Measurements from ENCODE around the gene GULP1.
A peak's percentile ranks its signal among the peaks of the same experiment; 100 is the strongest.
"Not testable (repeated sequence)": the region's sequence is repeated elsewhere in the genome, so short reads cannot be mapped to it uniquely, and the experiment has no call there.

GULP1 gene

DNA sequence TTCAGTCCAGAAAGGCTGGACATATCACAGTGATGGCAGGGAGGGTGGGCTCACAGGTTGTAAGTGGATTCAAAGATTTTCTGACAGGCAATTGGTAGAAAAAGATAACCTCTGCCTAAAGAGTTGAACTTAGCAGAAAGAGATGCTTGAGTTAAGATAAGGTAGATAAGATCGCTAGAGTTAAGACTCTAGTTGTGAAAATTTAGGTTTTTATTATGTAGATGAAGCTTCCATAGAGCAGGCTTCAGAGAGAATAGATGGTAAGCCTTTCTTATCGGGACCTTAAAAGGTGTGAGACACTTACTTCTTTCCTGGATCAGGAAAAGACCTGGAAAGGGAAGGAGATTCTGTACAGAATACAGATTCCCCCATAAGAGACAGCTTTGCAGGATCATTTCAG lies 134.4 kb downstream of the GULP1 start:
- DNase-seq (ENCODE audit: low spot score), result no peak

GRCh38 chr2:188430705-188431104 lies 139.0 kb downstream of the GULP1 start:
- no peak for DNase-seq (ENCODE audit: low spot score)

GRCh38 chr2:188434018-188434417 lies 142.3 kb downstream of the GULP1 start:
- DNase-seq (ENCODE audit: low spot score), result no peak

- no peak for DNase-seq (ENCODE audit: low spot score)
These were observed 143.4 kb downstream of the GULP1 start for GRCh38 chr2:188435115-188435514.

- no peak for DNase-seq (ENCODE audit: low spot score)
These were observed 145.9 kb downstream of the GULP1 start for GRCh38 chr2:188437537-188437936.

DNA sequence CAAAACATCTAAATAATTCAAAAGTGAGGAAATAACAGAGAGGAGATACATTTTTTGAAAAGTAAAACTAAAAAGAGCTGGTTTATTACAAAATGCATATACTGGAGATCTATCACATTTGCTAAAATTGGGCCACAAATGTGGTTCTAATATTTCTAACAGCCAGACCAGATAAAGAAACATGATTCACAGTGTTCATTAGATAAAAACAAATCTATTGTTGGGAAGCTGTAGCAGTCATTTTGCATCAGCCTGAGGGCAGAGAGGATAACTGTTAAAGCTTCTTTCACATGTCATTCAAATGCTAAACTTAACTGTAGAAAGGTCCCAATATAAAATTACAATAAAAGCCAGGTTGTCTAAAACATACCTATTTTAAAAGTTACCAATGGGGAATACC lies 148.3 kb downstream of the GULP1 start:
- no peak for DNase-seq (ENCODE audit: low spot score)

- DNase-seq (ENCODE audit: low spot score), result no peak
These were observed 149.2 kb downstream of the GULP1 start for GRCh38 chr2:188440849-188441248.

DNA sequence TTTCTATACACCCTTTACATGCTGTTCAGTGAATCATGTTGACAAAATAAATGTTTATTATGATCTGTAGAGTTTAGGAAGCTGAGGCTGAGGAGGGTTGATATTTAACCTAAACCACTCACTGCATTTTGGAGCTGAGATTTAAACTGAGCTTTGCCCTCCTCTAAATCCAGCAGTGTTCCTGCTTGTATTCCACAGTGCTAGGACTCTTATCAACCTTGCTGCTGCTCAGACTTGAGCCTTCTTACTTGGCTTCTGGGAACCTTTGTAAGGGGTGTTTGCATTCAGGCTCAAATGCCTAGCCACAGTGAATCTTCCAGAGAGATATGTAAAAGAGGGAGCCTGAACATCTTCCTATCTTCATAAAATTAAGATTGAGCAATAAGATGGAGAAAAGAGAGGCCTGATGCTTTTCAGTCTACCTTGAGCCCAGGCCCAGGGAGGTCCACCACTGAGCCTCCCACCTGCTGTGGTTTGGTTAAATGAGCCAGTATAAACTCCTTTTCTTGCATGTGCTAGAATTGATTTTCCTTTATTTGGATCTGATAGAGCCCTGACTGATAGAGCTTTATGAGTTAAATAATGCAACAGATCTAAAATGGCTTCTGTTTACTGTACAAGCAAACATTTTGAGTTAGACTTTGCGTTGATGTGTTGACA lies 149.7 kb downstream of the GULP1 start:
- DNase-seq (ENCODE audit: low spot score), result no peak

GRCh38 chr2:188443207-188443606 lies 151.5 kb downstream of the GULP1 start:
- DNase-seq (ENCODE audit: low spot score), result no peak

DNA sequence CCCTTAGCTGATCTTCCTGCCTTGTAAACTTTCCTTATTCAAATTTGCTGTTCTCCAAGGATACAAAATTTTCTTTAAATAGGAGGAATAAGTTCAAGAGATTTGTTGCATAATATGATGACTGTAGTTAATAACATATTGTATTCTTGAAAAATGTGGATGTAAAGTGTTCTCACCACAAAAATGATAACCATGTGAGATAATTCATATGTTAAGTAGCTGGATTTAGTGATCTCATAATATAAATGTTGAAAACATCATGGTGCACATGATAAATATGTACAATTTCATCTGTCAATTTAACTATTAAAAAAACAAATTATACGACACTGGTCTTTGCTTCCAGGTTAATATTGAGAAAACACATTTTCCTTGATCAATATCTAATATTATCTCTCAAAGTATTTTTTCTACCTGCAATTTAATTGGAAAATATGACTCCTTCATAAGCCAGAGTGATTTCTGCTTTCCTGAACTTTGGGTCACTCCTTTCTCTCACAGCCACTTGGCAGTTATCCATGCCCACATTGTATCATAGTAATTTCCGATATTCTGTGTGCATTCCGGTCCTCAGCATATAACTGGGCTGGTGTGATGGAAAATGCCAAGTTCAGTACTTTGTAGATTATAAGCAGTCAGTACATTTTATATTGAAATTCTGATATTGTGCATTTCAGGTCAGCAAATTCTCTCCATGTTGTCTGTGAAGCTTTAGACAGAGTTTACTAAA lies 152.6 kb downstream of the GULP1 start:
- DNase-seq (ENCODE audit: low spot score), result no peak

DNA sequence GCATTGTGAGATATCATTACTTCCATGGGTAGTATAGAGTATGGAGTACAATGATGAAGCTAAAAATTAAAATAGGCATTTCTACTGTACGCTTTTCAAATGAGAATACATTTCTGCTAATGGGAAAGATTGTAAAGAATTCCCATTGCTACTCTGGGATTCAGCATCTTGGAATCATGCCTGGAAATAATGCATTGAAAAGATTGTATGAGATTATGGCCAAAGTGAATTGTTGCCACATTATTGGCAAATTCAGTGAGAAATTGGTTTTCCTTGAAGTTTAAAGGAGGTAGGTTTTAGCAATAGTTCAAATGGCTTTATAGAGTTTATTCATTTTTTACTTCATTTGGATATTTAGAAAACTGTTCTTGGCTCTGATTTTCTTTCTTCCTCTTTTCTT lies 157.9 kb downstream of the GULP1 start:
- DNase-seq (ENCODE audit: low spot score), result no peak

DNA sequence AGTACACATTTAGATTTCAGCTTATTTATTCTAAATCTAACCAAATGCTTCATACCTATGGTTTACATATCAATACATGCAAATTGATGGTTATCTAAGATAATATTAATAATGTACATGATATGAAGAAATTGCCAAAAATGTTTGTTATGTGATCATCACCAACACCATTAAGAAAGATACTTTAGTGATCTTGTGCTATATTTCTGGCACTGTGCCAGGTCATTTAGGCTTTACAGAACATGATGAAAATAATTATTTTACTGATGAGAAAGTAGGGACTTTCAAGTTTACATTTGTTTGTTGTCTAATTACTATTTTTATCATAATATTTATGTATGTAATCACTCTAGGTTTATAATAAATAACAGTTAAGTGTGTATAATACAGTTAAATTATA lies 158.3 kb downstream of the GULP1 start:
- DNase-seq (ENCODE audit: low spot score), result no peak

DNA sequence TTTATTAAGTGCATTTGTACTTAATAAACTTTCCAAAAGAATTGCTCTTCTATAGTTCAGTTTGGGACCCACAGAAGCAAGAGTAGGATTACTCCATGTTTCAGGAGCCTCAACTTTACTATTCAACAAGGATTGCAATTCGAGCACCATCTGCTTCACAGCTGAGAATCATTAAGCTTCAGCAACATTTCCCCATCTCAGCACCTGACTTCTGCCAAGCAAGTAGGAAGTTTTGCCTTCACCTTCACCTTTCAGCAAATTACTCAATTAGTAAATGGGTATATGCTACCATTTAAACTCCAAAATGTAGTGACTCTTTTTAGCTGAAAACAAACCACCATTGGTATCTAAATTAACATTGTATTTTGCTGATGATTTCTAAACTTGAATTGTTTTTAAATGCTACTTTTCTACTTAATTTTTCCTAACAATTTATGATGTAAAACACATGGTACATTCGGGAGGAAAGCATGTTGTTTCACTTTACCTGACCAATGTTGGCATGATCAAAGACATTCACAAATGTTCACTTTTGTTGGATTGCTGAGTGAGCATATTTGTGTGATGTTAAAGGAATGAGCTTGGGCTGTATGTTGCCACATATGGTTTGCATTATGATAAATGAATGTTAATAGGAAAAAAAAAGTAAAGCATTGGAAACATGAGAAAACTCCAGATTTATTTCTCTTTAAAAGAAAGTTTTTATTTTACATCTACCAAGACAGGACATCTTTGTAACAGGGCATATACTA lies 159.2 kb downstream of the GULP1 start:
- DNase-seq (ENCODE audit: low spot score), result peak; percentile 21

- DNase-seq (ENCODE audit: low spot score), result no peak
These were observed 160.4 kb downstream of the GULP1 start for GRCh38 chr2:188452084-188452483.

DNA sequence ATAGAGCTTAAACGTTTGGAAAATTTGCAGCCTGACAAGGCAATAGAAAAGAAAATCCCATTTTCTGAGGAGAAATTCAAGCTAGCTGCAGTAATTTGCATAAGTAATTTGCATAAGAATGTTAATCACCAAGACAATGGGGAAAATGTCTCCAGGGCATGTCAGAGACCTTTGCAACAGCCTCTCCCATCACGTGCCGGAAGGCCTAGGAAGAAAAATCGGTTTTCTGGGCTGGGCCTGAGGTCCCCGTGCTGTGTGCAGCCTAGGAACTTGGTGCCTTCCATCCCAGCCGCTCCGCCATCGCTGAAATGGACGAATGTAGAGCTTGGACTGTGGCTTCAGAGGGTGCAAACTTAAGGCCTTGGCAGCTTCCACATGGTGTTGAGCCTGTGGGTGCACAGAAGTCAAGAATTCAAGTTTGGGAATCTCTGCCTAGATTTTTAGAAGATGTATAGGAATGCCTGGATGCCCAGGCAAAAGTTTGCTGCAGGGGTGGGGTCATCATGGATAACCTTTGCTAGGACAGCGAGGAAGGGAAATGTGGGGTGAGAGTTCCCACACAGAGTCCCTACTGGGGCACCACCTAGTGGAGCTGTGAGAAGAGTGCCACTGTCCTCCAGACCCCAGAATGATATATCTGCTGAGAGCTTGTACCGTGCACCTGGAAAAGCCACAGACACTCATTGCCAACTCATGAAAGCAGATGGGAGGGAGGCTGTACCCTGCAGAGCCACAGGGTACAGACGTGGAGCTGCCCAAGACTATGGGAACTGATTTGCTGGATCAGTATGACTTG lies 164.6 kb downstream of the GULP1 start:
- no peak for DNase-seq (ENCODE audit: low spot score)

DNA sequence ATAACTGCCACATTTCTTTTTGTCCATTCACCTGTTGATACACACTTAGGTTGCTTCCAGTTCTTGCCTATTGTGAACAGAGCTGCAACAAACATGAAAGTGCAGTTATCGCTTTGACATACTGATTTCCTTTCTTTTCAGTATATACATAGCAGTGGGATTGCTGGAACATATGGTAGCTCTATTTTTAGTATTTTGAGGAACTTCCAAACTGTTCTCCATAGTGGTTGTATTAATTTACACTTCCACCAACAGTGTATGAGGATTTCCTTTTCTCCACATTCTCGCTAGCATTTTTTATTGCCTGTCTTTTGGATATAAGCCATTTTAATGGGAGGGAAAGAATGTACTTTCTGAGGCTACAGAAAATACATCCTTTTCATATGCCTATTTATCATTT lies 167.4 kb downstream of the GULP1 start:
- no peak for DNase-seq (ENCODE audit: low spot score)

- DNase-seq (ENCODE audit: low spot score), result not testable (repeated sequence)
These were observed 174.4 kb downstream of the GULP1 start for GRCh38 chr2:188466078-188466477.

GRCh38 chr2:188466761-188467160 lies 175.1 kb downstream of the GULP1 start:
- DNase-seq (ENCODE audit: low spot score), result no peak

- no peak for DNase-seq (ENCODE audit: low spot score)
These were observed 179.5 kb downstream of the GULP1 start for GRCh38 chr2:188471166-188471565.

DNA sequence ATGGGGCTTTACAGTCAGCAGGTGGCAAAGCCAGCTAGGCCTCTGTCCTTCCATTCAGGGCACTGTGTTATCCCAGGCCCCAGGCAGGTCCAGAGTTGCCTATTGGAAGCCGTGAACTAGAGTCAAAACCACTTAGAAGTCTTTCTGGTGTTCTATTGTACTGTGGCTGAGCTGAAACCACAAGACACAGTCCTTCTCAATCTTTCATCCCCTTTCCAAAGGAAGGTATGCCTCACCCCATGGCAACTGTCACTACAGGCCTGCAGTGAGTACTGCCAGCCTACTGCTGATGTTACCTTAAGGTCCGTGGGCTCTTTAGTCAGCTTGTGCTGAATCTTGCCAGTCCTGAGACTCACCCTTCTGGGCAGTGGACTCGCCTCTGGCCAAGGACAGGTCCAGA lies 181.6 kb downstream of the GULP1 start:
- DNase-seq (ENCODE audit: low spot score), result no peak

DNA sequence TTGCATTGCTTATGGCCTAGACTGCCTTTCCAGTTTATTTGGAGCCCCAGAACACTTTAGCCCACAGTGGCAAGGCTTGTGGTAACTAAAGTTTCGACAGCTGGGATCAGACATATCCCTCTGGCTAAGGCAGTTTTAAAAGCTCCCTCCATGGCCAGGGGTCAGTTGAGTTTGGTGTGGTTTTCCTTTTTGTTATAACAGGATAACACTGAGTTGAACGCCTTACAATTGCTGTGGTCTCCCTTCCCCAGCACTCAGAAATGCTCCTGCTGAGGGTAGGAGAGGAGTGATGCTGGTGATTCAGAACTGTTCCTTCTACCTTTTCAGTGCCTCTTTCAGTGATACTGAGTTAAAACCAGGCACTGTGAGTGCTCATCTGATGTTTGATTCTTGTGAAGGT lies 182.6 kb downstream of the GULP1 start:
- DNase-seq (ENCODE audit: low spot score), result no peak

DNA sequence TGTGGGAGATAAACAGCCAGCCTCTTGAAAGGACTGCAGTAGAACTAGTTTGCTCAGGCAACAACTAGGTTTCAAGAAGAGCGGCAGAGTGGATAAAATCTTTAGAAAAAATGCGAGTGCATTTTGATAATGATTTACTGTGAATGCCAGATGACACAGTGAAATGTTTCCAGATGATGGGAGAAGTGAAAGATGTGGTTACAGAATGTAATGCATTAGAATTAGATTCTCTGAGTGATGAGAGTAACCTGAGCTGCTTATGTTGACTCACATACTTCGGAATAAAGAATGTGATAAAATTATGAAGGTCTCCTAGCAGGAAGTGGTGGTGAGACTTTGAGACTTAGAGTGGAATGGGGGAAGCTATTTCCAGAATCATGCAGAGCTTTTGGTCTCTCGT lies 184.3 kb downstream of the GULP1 start:
- DNase-seq (ENCODE audit: low spot score), result peak; percentile 11

Measured in GM03348 (cell line).